H9 (cell line): ENCODE data around the gene CHMP2A. TPM values are rescaled to one million over a fixed set of nuclear protein-coding genes. Genes with fewer than 3 reads are reported as not detected.
A peak's percentile ranks its signal among the peaks of the same experiment; 100 is the strongest.

Experiments
- DNase-seq: peaks from one replicate; pipeline ENCODE4 v3.0.0-alpha.2; 2017
- H2AFZ ChIP-seq: one replicate; pipeline ENCODE4 v1.6.1; 2013; ENCODE audit warnings: mild to moderate bottlenecking, low read length, control low read depth, moderate library complexity
- H2AK5ac ChIP-seq: 2 replicates; pipeline ENCODE4 v1.6.1; 2013; ENCODE audit warnings: low read length, control low read depth, mixed read lengths; ENCODE audit not compliant: insufficient read length
- H2BK120ac ChIP-seq: one replicate; pipeline ENCODE4 v1.6.1; 2013; ENCODE audit warnings: low read depth, mild to moderate bottlenecking, low read length, control low read depth, inconsistent platforms; ENCODE audit not compliant: poor library complexity, severe bottlenecking
- H2BK12ac ChIP-seq: 2 replicates; pipeline ENCODE4 v1.6.1; 2013; ENCODE audit warnings: low read length, control low read depth, mixed read lengths, low read depth; ENCODE audit not compliant: insufficient read length
- H2BK15ac ChIP-seq: 2 replicates; pipeline ENCODE4 v1.6.1; 2013; ENCODE audit warnings: low read depth, low read length, control low read depth
- H2BK20ac ChIP-seq: one replicate; pipeline ENCODE4 v1.6.1; 2013; ENCODE audit warnings: low read depth, mild to moderate bottlenecking, low read length, control low read depth, inconsistent platforms; ENCODE audit not compliant: poor library complexity, severe bottlenecking
- H2BK5ac ChIP-seq: 2 replicates; pipeline ENCODE4 v1.6.1; 2013; ENCODE audit warnings: low read length, control low read depth, mixed read lengths; ENCODE audit not compliant: insufficient read length
- H3K14ac ChIP-seq: 2 replicates; pipeline ENCODE4 v1.6.1; 2013; ENCODE audit warnings: low read length, control low read depth; ENCODE audit not compliant: insufficient read depth
- H3K18ac ChIP-seq: 2 replicates; pipeline ENCODE4 v1.6.1; 2013; ENCODE audit warnings: low read depth, mild to moderate bottlenecking, mixed read lengths, low read length, control low read depth; ENCODE audit not compliant: insufficient read length
- H3K23ac ChIP-seq: 2 replicates; pipeline ENCODE4 v1.6.1; 2013; ENCODE audit warnings: low read length, control low read depth, mixed read lengths, low read depth; ENCODE audit not compliant: insufficient read length
- H3K23me2 ChIP-seq: 2 replicates; pipeline ENCODE4 v1.6.1; 2013; ENCODE audit warnings: low read depth, mild to moderate bottlenecking, mixed read lengths, low read length, control low read depth; ENCODE audit not compliant: insufficient read length, poor library complexity, severe bottlenecking
- H3K27ac ChIP-seq: 2 replicates; pipeline ENCODE4 v1.5.1; 2013; ENCODE audit warnings: low read length, control low read depth, mixed read lengths, low read depth; ENCODE audit not compliant: insufficient read length
- H3K27me3 ChIP-seq: 2 replicates; pipeline ENCODE4 v1.6.1; 2013; ENCODE audit warnings: low read length, control low read depth, inconsistent platforms; ENCODE audit not compliant: insufficient read depth
- H3K4ac ChIP-seq: 2 replicates; pipeline ENCODE4 v1.6.1; 2013; ENCODE audit warnings: low read depth, mild to moderate bottlenecking, control low read depth, inconsistent platforms, low read length, moderate library complexity
- H3K4me1 ChIP-seq: 2 replicates; pipeline ENCODE4 v1.6.1; 2013; ENCODE audit warnings: low read length, control low read depth, inconsistent platforms; ENCODE audit not compliant: insufficient read depth
- H3K4me2 ChIP-seq: 2 replicates; pipeline ENCODE4 v1.6.1; 2013; ENCODE audit warnings: low read length, control low read depth, mixed read lengths; ENCODE audit not compliant: insufficient read length, insufficient read depth
- H3K56ac ChIP-seq: 2 replicates; pipeline ENCODE4 v1.6.1; 2013; ENCODE audit warnings: low read depth, mild to moderate bottlenecking, mixed read lengths, low read length, control low read depth; ENCODE audit not compliant: insufficient read length
- H3K79me1 ChIP-seq: 2 replicates; pipeline ENCODE4 v1.6.1; 2013; ENCODE audit warnings: low read depth, mild to moderate bottlenecking, moderate library complexity, low read length, control low read depth, inconsistent platforms; ENCODE audit not compliant: insufficient read depth, poor library complexity, severe bottlenecking
- H3K79me2 ChIP-seq: 2 replicates; pipeline ENCODE4 v1.6.1; 2013; ENCODE audit warnings: low read length, control low read depth, inconsistent platforms; ENCODE audit not compliant: insufficient read depth
- H3K9ac ChIP-seq: 2 replicates; pipeline ENCODE4 v1.6.1; 2013; ENCODE audit warnings: low read length, control low read depth, mixed read lengths; ENCODE audit not compliant: insufficient read length; ENCODE audit errors: extremely low read depth
- H3K9me3 ChIP-seq: one replicate; pipeline ENCODE4 v1.6.1; 2013; ENCODE audit warnings: low read depth, low read length, inconsistent platforms; ENCODE audit not compliant: control insufficient read depth
- H3T11ph ChIP-seq: one replicate; pipeline ENCODE4 v1.6.1; 2013; ENCODE audit warnings: mild to moderate bottlenecking, low read length, control low read depth, inconsistent platforms
- H4K20me1 ChIP-seq: one replicate; pipeline ENCODE4 v1.6.1; 2013; ENCODE audit not compliant: control insufficient read depth, insufficient read length, insufficient read depth
- H4K5ac ChIP-seq: 2 replicates; pipeline ENCODE4 v1.6.1; 2013; ENCODE audit warnings: low read depth, mild to moderate bottlenecking, mixed read lengths, low read length, control low read depth; ENCODE audit not compliant: insufficient read length
- H4K8ac ChIP-seq: replicated peaks from 2 replicates; pipeline ENCODE4 v1.6.1; 2013; ENCODE audit warnings: low read length, control low read depth, mixed read lengths, low read depth; ENCODE audit not compliant: insufficient read length
- H4K91ac ChIP-seq: 2 replicates; pipeline ENCODE4 v1.6.1; 2013; ENCODE audit warnings: low read depth, mild to moderate bottlenecking, moderate library complexity, mixed read lengths, low read length, control low read depth; ENCODE audit not compliant: insufficient read length
- H3K27ac Mint-ChIP-seq, 3 experiments: 2 replicates in 2 of 3; 3 replicates in 1 of 3; pipeline ENCODE4 v1.8.0; 2020 to 2021; ENCODE audit warnings: mixed read lengths in 3 of 3, mild to moderate bottlenecking in 1 of 3, moderate library complexity in 1 of 3
- H3K27me3 Mint-ChIP-seq: 2 replicates; pipeline ENCODE4 v1.8.0; 2021; ENCODE audit warnings: low read depth, mild to moderate bottlenecking, moderate library complexity, mixed read lengths
- H3K36me3 Mint-ChIP-seq, 3 experiments: 2 replicates in 2 of 3; 3 replicates in 1 of 3; pipeline ENCODE4 v1.8.0; 2020 to 2021; ENCODE audit warnings: low read depth in 3 of 3, mixed read lengths in 3 of 3; ENCODE audit not compliant: insufficient read depth in 1 of 3
- H3K4me1 Mint-ChIP-seq, 2 experiments: 2 replicates each; pipeline ENCODE4 v1.8.0; 2020; ENCODE audit warnings: mixed read lengths in 2 of 2
- H3K4me3 Mint-ChIP-seq, 2 experiments: 2 replicates in 1 of 2; 3 replicates in 1 of 2; pipeline ENCODE4 v1.8.0; 2020 to 2021; ENCODE audit warnings: mild to moderate bottlenecking in 2 of 2, mixed read lengths in 2 of 2, moderate library complexity in 1 of 2
- H3K9me3 Mint-ChIP-seq, 2 experiments: 2 replicates in 1 of 2; 3 replicates in 1 of 2; pipeline ENCODE4 v1.8.0; 2020; ENCODE audit warnings: mild to moderate bottlenecking in 2 of 2, mixed read lengths in 2 of 2, moderate library complexity in 1 of 2
- WGBS: extraction: QIAGEN DNeasy Blood & Tissue Kit; methylation state at CpG from one replicate; pipeline ENCODE4 v1.1.7; 2013; ENCODE audit warnings: missing lambda C conversion rate, low lambda C conversion rate, mixed read lengths; ENCODE audit not compliant: insufficient read length; ENCODE audit errors: extremely low coverage; 5-methylcytosine and 5-hydroxymethylcytosine counted together
- total RNA-seq: library from RNA; stranded (reverse); gene quantifications from 2 replicates; pipeline ENCODE4 v1.2.1, GENCODE V29; 2021
- TF ChIP-seq, protein P1 (sequence below): fragments of 200-600 bp; sonication (generic); conservative IDR thresholded peaks from 3 replicates; pipeline ENCODE4 v1.8.0; 2021; ENCODE audit warnings: antibody characterized with exemption, mild to moderate bottlenecking

Gene CHMP2A
- total RNA-seq, 1 experiment from 2014 or later = 109 TPM

DNA sequence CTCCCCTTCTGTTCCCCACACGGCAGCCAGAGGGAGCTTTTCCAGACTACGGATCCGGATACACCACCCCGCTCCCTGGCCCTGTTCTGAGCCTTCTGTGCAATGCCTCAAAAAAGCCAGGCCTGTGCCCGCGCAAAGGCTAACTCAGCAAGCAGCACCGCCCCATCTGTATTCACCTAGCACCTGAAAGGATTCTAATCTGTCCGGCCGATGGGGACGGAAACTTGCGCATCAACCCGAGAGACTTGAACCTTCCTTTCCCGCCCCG is 35.9 kb downstream of the CHMP2A start:
- Histone ChIP-seq H4K91ac (no peak overlapping the region), H3K79me1 (no peaks in the 10 kb centered on the region), H3K79me2 (peaks cover 2% of the 10 kb centered on the region; the same call in 1 of the 2 replicates), H3K4ac (no peak overlapping the region), H3K56ac (no peak overlapping the region), H2BK20ac (no peak overlapping the region), H2BK15ac (no peak overlapping the region), H2AFZ (no peak overlapping the region), H3K9ac (peak overlapping the region; percentile 96), H3K14ac (peak overlapping the region; percentile 96), H3K4me2 (peak overlapping the region; percentile 85), H3T11ph (no peak overlapping the region), H2AK5ac (no peak overlapping the region), H3K23ac (no peak overlapping the region), H4K8ac (no peak overlapping the region), H4K5ac (peak overlapping the region; percentile 19), H2BK12ac (no peak overlapping the region), H3K9me3 (no peaks in the 10 kb centered on the region), H3K23me2 (peaks cover 23% of the 10 kb centered on the region), H2BK120ac (no peak overlapping the region), H2BK5ac (no peak overlapping the region), H3K27me3 (no peaks in the 10 kb centered on the region), H3K18ac (peak overlapping the region; percentile 95), H3K4me1 (no peaks in the 10 kb centered on the region; the same call in 1 of the 2 replicates), H4K20me1 (no peaks in the 10 kb centered on the region), H3K27ac (peak overlapping the region; percentile 69)
- Mint-ChIP-seq H3K27me3 (no peaks in the 10 kb centered on the region), H3K36me3 (peaks cover 9 to 19% (median 13%) of the 10 kb centered on the region in 3 experiments), H3K4me3 (peak overlapping the region; percentile 91 to 96), H3K9me3 (peaks cover 0 to 3% of the 10 kb centered on the region in 2 experiments; a peak in 1 of 5 replicates), H3K4me1 (peaks cover 50 to 51% of the 10 kb centered on the region in 2 experiments), H3K27ac (peak overlapping the region; percentile 75 to 100 (median 99))
- DNase-seq = peak; percentile 80
- TF ChIP-seq, protein P1, sequence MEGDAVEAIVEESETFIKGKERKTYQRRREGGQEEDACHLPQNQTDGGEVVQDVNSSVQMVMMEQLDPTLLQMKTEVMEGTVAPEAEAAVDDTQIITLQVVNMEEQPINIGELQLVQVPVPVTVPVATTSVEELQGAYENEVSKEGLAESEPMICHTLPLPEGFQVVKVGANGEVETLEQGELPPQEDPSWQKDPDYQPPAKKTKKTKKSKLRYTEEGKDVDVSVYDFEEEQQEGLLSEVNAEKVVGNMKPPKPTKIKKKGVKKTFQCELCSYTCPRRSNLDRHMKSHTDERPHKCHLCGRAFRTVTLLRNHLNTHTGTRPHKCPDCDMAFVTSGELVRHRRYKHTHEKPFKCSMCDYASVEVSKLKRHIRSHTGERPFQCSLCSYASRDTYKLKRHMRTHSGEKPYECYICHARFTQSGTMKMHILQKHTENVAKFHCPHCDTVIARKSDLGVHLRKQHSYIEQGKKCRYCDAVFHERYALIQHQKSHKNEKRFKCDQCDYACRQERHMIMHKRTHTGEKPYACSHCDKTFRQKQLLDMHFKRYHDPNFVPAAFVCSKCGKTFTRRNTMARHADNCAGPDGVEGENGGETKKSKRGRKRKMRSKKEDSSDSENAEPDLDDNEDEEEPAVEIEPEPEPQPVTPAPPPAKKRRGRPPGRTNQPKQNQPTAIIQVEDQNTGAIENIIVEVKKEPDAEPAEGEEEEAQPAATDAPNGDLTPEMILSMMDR = peak; percentile 56; the same call in 2 of the 3 replicates
- no CpG with 5 or more reads among the region's 14 CpGs for WGBS
